ENCODE results near the gene MSI1.

DNA sequence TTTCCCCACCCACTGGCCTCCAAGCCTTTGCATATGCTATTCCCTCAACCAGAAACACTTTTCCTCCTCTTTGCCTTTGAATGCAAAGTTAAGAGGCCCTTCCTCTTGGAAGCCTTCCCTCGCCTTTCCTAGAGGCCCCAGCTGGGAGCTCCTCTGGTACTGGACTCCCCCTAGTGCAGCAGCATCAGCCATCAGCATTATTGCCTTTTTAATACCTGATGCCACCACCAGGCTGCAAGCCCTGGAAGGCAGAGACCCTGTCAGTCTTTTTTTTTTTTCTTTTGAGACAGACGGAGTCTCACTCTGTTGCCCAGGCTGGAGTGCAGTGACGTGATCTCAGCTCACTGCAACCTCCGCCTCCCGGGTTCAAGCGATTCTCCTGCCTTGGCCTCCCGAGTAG lies 22.3 kb downstream of the MSI1 start:
- TF ChIP-seq, protein P1, sequence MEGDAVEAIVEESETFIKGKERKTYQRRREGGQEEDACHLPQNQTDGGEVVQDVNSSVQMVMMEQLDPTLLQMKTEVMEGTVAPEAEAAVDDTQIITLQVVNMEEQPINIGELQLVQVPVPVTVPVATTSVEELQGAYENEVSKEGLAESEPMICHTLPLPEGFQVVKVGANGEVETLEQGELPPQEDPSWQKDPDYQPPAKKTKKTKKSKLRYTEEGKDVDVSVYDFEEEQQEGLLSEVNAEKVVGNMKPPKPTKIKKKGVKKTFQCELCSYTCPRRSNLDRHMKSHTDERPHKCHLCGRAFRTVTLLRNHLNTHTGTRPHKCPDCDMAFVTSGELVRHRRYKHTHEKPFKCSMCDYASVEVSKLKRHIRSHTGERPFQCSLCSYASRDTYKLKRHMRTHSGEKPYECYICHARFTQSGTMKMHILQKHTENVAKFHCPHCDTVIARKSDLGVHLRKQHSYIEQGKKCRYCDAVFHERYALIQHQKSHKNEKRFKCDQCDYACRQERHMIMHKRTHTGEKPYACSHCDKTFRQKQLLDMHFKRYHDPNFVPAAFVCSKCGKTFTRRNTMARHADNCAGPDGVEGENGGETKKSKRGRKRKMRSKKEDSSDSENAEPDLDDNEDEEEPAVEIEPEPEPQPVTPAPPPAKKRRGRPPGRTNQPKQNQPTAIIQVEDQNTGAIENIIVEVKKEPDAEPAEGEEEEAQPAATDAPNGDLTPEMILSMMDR (IDR thresholded peaks at IDR 0.05) = peak in 1 of 6 experiments; percentile 25
- no peak for TF ChIP-seq POLR2A (IDR thresholded peaks at IDR 0.05)

All from thyroid gland (tissue), 4 donors.